GM06990 (cell line): Measurements from ENCODE around the gene RNF148.

Experiments
- DNase-seq: peaks from one replicate; pipeline ENCODE4 v3.0.0-alpha.2; 2011; ENCODE audit not compliant: insufficient read length; ENCODE audit errors: extremely low read depth
- H3K27me3 ChIP-seq: replicated peaks from 2 replicates; pipeline ENCODE4 v1.6.0; 2011; ENCODE audit warnings: low read length; ENCODE audit not compliant: control insufficient read depth, insufficient read depth
- H3K36me3 ChIP-seq: 2 replicates; pipeline ENCODE4 v1.5.1; 2011; ENCODE audit warnings: low read length; ENCODE audit not compliant: control insufficient read depth, insufficient read depth
- H3K4me3 ChIP-seq: replicated peaks from 2 replicates; pipeline ENCODE4 v1.5.1; 2011; ENCODE audit warnings: low read depth, mild to moderate bottlenecking, control low read depth, low read length
- CTCF ChIP-seq: IDR thresholded peaks from 2 replicates; pipeline ENCODE4 v1.5.1; 2011; ENCODE audit warnings: low read length, control low read depth, mild to moderate bottlenecking, inconsistent platforms; ENCODE audit not compliant: insufficient read depth, poor library complexity, severe bottlenecking

RNF148 gene

DNA sequence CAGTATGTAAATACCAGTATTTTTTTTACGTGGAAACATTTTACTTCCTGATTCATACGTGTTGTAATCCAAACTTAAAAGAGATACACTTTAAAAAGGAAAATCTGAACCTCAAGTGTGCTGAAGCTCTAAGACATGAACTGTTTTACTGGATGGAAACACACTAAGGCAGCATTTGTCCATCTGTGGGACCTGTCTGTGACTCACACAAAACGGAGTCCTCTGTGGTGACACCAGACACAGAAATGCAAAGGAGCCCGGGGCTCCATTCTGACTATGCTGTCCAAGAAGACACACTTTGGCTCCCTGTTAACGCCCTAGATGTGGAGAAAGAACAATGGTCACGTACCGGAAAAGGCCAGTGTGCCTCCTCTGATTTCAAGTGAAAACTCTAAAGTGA is 27.7 kb downstream of the RNF148 start:
- H3K36me3 ChIP-seq: no peaks in the 10 kb centered on the region
- no peak overlapping the region for H3K4me3 ChIP-seq
- no peak for TF ChIP-seq CTCF
- H3K27me3 ChIP-seq: no peaks in the 10 kb centered on the region
- DNase-seq: no peak

GRCh38 chr7:122674502-122674901 is 28.2 kb downstream of the RNF148 start:
- no peak for TF ChIP-seq CTCF
- Histone ChIP-seq H3K36me3 (no peaks in the 10 kb centered on the region), H3K4me3 (no peak overlapping the region), H3K27me3 (no peaks in the 10 kb centered on the region)
- no peak for DNase-seq

- no peak for TF ChIP-seq CTCF
- H3K4me3 ChIP-seq: no peak overlapping the region
- no peaks in the 10 kb centered on the region for H3K36me3 ChIP-seq
- DNase-seq: no peak
- H3K27me3 ChIP-seq: no peaks in the 10 kb centered on the region
These were observed 28.8 kb downstream of the RNF148 start for GRCh38 chr7:122673951-122674350.

DNA sequence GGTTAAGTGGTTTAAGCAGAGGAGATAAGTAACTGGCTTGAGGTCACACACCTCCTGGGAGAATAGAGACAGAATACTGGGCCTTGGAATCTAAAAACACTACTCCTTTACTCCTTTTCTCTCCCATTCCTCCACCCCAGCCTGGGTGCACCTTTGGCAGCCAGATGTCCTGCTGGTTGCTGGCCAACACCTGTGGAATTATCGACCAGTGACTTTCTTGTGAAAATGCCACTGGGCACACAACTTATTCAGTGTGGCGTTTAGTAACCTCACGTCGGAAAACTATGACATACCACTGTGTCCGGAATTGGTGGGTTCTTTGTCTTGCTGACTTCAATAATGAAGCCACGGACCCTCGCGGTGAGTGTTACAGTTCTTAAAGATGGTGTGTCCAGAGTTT is 30.2 kb downstream of the RNF148 start:
- no peaks in the 10 kb centered on the region for H3K36me3 ChIP-seq
- no peak for TF ChIP-seq CTCF
- H3K27me3 ChIP-seq: no peaks in the 10 kb centered on the region
- no peak for DNase-seq
- no peak overlapping the region for H3K4me3 ChIP-seq

- no peak overlapping the region for H3K4me3 ChIP-seq
- H3K27me3 ChIP-seq: no peaks in the 10 kb centered on the region
- TF ChIP-seq CTCF: no peak
- no peak for DNase-seq
- no peaks in the 10 kb centered on the region for H3K36me3 ChIP-seq
These were observed 39.0 kb downstream of the RNF148 start for GRCh38 chr7:122663733-122664132.

- TF ChIP-seq CTCF: no peak
- no peak for DNase-seq
- H3K4me3 ChIP-seq: no peak overlapping the region
- H3K36me3 ChIP-seq: no peaks in the 10 kb centered on the region
- no peaks in the 10 kb centered on the region for H3K27me3 ChIP-seq
These were observed 43.9 kb downstream of the RNF148 start for GRCh38 chr7:122658856-122659255.
